GM12872 (cell line): ENCODE measurements around the gene ANKRD9.

Source experiments
- TF ChIP-seq, protein P1 (sequence below): IDR thresholded peaks from 3 replicates; pipeline ENCODE4 v1.5.1; 2011; ENCODE audit warnings: low read depth, mild to moderate bottlenecking, low read length, moderate library complexity; ENCODE audit not compliant: insufficient read depth

Gene ANKRD9

DNA sequence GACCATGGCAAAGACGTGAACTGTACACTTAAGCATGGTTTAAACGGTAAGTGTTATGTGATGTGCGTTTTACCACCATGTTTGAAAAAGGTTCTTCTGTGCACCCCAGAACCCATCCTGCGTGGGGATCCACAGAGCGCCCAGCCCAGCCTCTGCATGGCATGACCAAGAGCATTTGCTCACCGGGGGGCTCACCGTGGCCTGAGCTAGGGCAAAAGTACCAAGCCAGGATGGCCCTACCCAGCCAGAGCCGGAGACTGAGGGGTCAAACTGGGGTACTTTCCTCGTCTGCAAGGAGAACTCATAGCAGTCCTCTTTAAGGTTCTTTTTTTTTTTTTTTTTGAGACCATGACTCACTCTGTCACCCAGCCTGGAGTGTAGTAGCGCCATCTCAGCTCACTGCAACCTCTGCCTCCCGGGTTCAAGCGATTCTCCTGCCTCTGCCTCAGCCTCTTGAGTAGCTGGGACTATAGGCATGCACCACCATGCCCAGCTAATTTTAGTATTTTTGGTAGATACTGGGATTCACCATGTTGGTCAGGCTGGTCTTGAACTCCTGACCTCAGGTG lies 16.4 kb upstream of the ANKRD9 start:
- TF ChIP-seq, protein P1, sequence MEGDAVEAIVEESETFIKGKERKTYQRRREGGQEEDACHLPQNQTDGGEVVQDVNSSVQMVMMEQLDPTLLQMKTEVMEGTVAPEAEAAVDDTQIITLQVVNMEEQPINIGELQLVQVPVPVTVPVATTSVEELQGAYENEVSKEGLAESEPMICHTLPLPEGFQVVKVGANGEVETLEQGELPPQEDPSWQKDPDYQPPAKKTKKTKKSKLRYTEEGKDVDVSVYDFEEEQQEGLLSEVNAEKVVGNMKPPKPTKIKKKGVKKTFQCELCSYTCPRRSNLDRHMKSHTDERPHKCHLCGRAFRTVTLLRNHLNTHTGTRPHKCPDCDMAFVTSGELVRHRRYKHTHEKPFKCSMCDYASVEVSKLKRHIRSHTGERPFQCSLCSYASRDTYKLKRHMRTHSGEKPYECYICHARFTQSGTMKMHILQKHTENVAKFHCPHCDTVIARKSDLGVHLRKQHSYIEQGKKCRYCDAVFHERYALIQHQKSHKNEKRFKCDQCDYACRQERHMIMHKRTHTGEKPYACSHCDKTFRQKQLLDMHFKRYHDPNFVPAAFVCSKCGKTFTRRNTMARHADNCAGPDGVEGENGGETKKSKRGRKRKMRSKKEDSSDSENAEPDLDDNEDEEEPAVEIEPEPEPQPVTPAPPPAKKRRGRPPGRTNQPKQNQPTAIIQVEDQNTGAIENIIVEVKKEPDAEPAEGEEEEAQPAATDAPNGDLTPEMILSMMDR = no peak

DNA sequence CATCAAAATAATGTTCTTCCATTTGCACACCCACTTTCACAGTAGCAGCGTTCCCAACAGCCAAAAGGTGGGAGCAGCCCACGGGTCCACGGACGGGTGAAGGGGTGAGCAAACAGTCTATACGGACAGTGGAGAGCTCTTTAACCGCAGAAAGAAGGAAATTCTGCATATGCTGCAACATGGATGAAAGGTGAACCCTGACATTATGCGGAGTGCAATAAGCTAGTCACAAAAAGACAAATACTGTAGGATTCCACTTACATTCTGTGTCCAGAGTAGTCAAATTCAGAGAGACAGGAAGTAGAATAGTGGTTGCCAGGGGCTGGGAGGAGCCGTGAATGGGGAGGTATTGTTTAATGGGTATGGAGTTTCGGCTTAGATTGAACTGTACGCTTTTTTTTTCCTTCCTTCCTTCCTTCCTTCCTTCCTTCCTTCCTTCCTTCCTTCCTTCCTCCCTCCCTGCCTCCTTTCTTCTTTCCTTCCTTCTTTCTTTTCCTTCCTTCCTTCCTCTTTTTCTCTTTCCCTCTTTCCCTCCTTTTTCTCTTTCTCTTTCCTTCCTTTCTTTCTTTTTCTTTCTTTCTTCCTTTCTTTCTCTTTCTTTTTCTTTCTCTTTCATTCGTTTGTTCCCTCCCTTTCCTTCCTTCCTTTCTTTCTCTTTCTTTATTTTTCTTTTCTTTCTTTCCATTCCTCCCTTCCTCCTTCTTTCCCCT lies 15.8 kb upstream of the ANKRD9 start:
- TF ChIP-seq, protein P1 = no peak

DNA sequence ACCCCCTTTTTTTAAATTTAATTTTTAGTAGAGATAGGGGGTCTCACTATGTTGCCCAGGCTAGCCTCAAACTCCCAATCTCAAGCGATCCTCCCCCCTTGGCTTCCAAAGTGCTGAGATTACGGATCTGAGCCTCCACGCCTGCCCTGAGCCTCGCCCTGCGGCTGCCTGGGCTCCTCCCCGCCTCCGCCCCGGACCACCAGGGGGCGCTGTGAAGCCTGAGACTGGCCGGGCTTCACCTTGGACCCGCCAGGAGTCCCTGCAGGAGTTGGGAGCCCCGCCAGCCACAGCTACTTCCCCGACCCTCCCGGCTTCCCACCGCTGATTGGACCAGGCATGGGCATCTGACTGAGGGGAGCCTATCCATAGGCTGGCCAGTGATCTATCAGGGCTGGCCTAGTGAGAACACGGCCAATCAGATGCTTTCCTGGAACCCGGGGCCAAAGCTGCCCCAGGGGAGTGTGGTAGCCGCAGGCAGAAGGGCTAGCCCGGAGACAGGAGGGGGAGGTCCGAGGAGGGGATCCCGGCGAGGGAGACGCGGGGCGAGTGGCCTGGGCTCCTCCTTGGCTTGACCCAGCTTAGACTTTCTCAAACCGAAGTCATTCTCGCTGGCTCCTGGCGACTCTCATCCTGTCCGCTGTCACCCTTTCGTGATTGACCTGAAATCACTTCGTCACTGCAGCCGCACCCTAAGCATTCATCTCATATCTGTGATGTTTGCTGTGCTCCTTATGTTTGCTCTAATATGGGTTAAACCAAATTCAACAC lies 15.1 kb upstream of the ANKRD9 start:
- TF ChIP-seq, protein P1 = peak; percentile 91

DNA sequence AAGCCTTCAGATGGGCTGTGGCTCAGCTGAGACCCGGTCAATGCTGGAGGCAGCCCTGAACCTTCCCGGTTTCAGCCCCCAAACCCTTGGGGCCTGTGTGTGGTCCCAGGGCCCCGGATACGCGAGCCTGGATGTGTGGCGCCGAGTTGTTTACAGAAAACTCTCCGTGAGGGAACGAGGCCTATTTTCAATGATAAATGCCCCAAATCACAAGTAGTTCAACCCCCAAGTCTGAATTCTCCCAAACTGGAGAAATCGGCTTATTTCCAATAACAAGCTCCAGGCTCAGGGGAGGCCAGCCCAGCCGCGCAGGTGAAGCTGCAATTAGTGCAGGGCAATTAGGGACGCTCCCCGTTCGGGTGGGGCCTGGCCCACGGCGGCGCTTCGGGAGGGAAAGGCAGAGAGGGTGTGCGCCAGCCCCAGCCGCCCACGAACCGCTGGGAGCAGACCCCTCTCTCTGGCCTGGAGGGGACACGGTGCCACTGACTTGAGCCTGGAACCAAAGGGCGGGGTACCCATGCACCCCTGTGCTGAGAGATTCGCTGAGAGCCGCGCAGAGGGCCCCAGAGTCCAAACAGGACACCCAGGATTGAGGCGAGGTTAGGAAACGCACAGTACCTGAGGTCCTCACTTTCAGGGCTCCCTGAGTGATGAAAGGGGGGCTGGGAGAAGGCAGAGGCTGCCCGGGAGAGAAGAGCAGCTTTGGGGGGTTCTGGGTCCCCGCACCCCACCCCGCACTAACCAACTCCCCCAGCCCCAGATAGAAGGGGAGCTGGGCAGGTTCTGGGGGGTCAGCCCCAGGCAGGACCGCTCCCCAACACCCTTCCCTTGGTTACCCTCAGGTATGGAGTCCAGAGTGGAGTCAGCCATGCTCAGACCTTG lies 14.2 kb upstream of the ANKRD9 start:
- TF ChIP-seq, protein P1 = no peak

DNA sequence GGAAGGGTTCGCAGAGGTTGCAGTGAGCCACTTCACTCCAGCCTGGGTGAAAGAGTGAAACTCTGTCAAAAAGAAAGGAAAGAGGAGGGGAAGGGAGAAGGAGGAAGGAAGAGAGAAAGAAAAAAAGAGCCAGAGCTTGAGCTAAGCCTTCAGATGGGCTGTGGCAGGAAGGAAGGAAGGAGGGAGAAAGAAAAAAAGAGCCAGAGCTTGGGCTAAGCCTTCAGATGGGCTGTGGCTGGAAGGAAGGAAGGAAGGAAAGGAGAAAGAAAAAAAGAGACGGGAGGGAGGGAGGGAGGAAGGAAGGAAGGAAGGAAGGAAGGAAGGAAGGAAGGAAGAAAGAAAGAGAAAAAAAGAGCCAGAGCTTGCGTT lies 13.6 kb upstream of the ANKRD9 start:
- TF ChIP-seq, protein P1 = no peak

DNA sequence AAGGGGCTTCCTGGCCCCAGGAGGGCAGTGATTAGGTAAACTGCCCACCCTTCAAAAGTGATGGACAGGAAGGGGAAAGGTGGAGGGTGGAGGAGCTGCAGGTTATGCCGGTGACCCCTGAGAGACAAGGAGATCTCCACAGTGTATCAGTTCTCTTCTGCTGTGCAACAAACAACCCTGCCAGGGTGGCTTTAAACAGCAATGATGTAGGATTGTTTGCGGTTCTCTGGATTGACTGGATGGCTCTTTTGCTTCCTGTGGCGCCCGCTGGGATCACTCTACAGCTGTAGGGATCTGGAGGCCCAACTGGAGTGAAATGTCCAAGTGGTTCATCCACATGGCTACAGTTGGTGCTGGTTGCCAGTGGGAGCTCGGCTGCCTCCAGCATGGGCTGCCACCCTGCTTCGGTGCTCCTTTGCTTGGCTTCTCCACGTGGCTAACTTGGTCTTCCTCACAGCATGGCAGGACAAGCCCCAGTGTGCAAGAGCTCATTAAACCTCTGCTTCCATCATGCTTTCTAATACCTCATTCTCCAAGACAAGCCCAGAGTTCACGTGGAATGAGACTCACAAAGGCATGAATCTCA lies 8.6 kb upstream of the ANKRD9 start:
- TF ChIP-seq, protein P1 = no peak
